Astrocyte (in vitro differentiated cells and primary cell): ENCODE results near the gene NOP56.

ENCODE experiments used
- CTCF ChIP-seq: IDR thresholded peaks from 2 replicates; pipeline ENCODE4 v1.5.1; 2011; ENCODE audit warnings: low read depth, mild to moderate bottlenecking, inconsistent platforms, low read length, moderate library complexity; ENCODE audit not compliant: insufficient read depth
- EZH2 ChIP-seq: IDR thresholded peaks from 2 replicates; pipeline ENCODE4 v1.6.1; 2012; ENCODE audit warnings: mild to moderate bottlenecking, low read length, inconsistent platforms; ENCODE audit not compliant: insufficient read depth

GRCh38 chr20:2658414-2659354 lies 6.3 kb downstream of the NOP56 start:
- no peak for TF ChIP-seq CTCF
- TF ChIP-seq EZH2, result no peak
